Stimulated activated CD4-positive, alpha-beta T cell treated with anti-CD3 and anti-CD28 coated beads, Interleukin-12 subunit alpha, Interleukin-12 subunit beta, amount 100 ng/mL, for 24 hours (primary cell): ENCODE results near the gene NTPCR.
"Not testable (repeated sequence)": the region's sequence is repeated elsewhere in the genome, so short reads cannot be mapped to it uniquely, and the experiment has no call there.

Experiments
- DNase-seq, 2 experiments: peaks; one replicate each; pipeline ENCODE4 v3.0.0-alpha.2; 2020; ENCODE audit warnings: low read depth in 2 of 2

Gene NTPCR

GRCh38 chr1:232984577-232985425 is 34.4 kb downstream of the NTPCR start:
- no peak for DNase-seq

- no peak for DNase-seq
Measured at GRCh38 chr1:232985882-232986526, 35.6 kb downstream of the NTPCR start.

GRCh38 chr1:232986527-232986922 is 36.1 kb downstream of the NTPCR start:
- no peak for DNase-seq

- DNase-seq, result no peak
Measured at GRCh38 chr1:232987046-232987773, 36.8 kb downstream of the NTPCR start.

- DNase-seq, result no peak
Measured at GRCh38 chr1:232987774-232988140, 37.3 kb downstream of the NTPCR start.

GRCh38 chr1:232988572-232989040 is 38.2 kb downstream of the NTPCR start:
- no peak for DNase-seq

GRCh38 chr1:232990176-232991128 is 40.0 kb downstream of the NTPCR start:
- no peak for DNase-seq

- DNase-seq, result no peak
Measured at GRCh38 chr1:232991238-232991637, 40.8 kb downstream of the NTPCR start.

- DNase-seq, result no peak
Measured at GRCh38 chr1:232992227-232992626, 41.8 kb downstream of the NTPCR start.

GRCh38 chr1:232993555-232993954 is 43.1 kb downstream of the NTPCR start:
- no peak for DNase-seq

- no peak for DNase-seq
Measured at GRCh38 chr1:232995189-232995588, 44.8 kb downstream of the NTPCR start.

- DNase-seq, result no peak
Measured at GRCh38 chr1:232996143-232996542, 45.7 kb downstream of the NTPCR start.

GRCh38 chr1:232998138-232998537 is 47.7 kb downstream of the NTPCR start:
- no peak for DNase-seq

- no peak for DNase-seq
Measured at GRCh38 chr1:232998646-232999045, 48.2 kb downstream of the NTPCR start.

GRCh38 chr1:232999956-233000625 is 49.7 kb downstream of the NTPCR start:
- DNase-seq, result no peak

- DNase-seq, result not testable (repeated sequence)
Measured at GRCh38 chr1:233003638-233004037, 53.2 kb downstream of the NTPCR start.

- DNase-seq, result no peak
Measured at GRCh38 chr1:233004451-233004850, 54.0 kb downstream of the NTPCR start.

GRCh38 chr1:233005156-233005555 is 54.7 kb downstream of the NTPCR start:
- no peak for DNase-seq

- DNase-seq, result no peak
Measured at GRCh38 chr1:233005703-233006102, 55.3 kb downstream of the NTPCR start.

GRCh38 chr1:233006108-233006507 is 55.7 kb downstream of the NTPCR start:
- no peak for DNase-seq

- no peak for DNase-seq
Measured at GRCh38 chr1:233006541-233006973, 56.1 kb downstream of the NTPCR start.
